Fibroblast of the aortic adventitia (primary cell): ENCODE data around the gene MEOX1. TPM values are rescaled to one million over a fixed set of nuclear protein-coding genes. Genes with fewer than 3 reads are reported as not detected.

Experiments used
- DNase-seq: peaks from one replicate; pipeline ENCODE4 v3.0.0-alpha.2; 2010; ENCODE audit warnings: low read depth
- H3K4me3 ChIP-seq: 2 replicates; pipeline ENCODE4 v1.5.1; 2011; ENCODE audit warnings: low read depth, mild to moderate bottlenecking, control low read depth, low read length, moderate library complexity
- total RNA-seq: library from RNA; depleted of rRNA; stranded (reverse); fragments of >200 nt; gene quantifications from 2 replicates; pipeline ENCODE4 v1.2.3, GENCODE V29; 2012; ENCODE audit warnings: low replicate concordance
- TF ChIP-seq, protein P1 (sequence below): IDR thresholded peaks from 2 replicates; pipeline ENCODE4 v1.5.1; 2011; ENCODE audit warnings: mild to moderate bottlenecking, low read length, control low read depth, inconsistent platforms; ENCODE audit not compliant: insufficient read depth

MEOX1 gene
- total RNA-seq, 1 donor: not detected

- H3K4me3 ChIP-seq: peak overlapping the region; percentile 37
- TF ChIP-seq, protein P1, sequence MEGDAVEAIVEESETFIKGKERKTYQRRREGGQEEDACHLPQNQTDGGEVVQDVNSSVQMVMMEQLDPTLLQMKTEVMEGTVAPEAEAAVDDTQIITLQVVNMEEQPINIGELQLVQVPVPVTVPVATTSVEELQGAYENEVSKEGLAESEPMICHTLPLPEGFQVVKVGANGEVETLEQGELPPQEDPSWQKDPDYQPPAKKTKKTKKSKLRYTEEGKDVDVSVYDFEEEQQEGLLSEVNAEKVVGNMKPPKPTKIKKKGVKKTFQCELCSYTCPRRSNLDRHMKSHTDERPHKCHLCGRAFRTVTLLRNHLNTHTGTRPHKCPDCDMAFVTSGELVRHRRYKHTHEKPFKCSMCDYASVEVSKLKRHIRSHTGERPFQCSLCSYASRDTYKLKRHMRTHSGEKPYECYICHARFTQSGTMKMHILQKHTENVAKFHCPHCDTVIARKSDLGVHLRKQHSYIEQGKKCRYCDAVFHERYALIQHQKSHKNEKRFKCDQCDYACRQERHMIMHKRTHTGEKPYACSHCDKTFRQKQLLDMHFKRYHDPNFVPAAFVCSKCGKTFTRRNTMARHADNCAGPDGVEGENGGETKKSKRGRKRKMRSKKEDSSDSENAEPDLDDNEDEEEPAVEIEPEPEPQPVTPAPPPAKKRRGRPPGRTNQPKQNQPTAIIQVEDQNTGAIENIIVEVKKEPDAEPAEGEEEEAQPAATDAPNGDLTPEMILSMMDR: no peak
- DNase-seq: peak; percentile 56
Observed at GRCh38 chr17:43645765-43646481, 15.8 kb downstream of the MEOX1 start.

DNA sequence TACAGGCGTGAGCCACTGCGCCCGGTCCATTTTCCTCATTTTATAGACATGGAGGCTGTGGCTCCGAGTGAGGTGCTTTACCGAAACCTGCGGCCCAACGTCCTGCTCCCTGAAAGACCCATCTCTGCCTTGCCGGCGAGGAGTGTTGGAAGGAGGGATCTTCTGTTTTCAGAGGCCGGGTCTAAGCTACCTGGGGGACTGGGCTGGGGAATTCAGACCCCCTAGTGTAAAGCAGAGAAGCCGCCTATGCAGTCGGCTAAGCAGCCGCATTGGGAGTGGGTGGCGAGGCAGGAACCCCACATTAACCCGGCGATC, 16.3 kb downstream of the MEOX1 start:
- no peak overlapping the region for H3K4me3 ChIP-seq
- TF ChIP-seq, protein P1: no peak
- DNase-seq: no peak

- DNase-seq: no peak
- TF ChIP-seq, protein P1: no peak
- H3K4me3 ChIP-seq: no peak overlapping the region
Observed at GRCh38 chr17:43644081-43644480, 17.6 kb downstream of the MEOX1 start.

DNA sequence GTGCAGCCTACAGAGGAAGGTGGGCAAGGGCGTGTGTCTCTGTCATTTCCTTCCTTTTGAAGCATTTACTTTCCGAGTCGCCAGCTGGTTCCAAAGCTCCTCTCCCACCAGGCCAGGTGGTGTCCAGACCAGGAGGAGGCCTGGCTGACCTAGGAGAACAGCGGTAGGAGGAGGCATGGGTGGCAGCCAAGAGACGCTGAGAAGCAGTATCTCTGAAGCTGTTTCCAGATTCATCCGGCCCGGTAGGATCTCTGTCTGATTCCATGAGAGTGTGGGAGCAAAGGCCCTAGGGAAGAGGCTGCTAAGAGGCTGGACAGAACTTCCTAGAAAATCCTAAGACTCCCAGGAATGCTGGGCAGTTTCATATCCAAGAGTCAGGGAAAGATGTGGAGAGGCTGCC, 20.3 kb downstream of the MEOX1 start:
- TF ChIP-seq, protein P1: no peak
- H3K4me3 ChIP-seq: no peak overlapping the region
- peak; percentile 12 for DNase-seq

- DNase-seq: peak; percentile 19
- TF ChIP-seq, protein P1: no peak
- no peak overlapping the region for H3K4me3 ChIP-seq
Observed at GRCh38 chr17:43640491-43641252, 21.1 kb downstream of the MEOX1 start.

GRCh38 chr17:43637563-43638323, 24.0 kb downstream of the MEOX1 start:
- no peak overlapping the region for H3K4me3 ChIP-seq
- TF ChIP-seq, protein P1: no peak
- DNase-seq: no peak
